ENCODE results near the gene RASD1.

- TF ChIP-seq EZH2phosphoT487 (IDR thresholded peaks at IDR 0.05; ENCODE audit: insufficient read depth, low read depth) (no peak), EZH2 (IDR thresholded peaks at IDR 0.05; ENCODE audit: insufficient read depth, poor library complexity, severe bottlenecking) (no peak)
Measured at GRCh38 chr17:17523731-17524490, 27.7 kb upstream of the RASD1 start.
